GM23338 (cell line): ENCODE data around the gene MUC12.
"Not testable (repeated sequence)": the region's sequence is repeated elsewhere in the genome, so short reads cannot be mapped to it uniquely, and the experiment has no call there.

Experiments used
- CTCF ChIP-seq, 2 experiments: fragments of 200-600 bp in 1 of 2; sonication (generic) in 1 of 2; conservative IDR thresholded peaks; 2 replicates each; pipeline versions ENCODE4 v1.5.1 to v1.6.1; 2016 to 2017; ENCODE audit warnings: antibody characterized with exemption in 2 of 2, low read depth in 2 of 2, mild to moderate bottlenecking in 2 of 2, moderate library complexity in 1 of 2
- EZH2phosphoT487 ChIP-seq: fragments of 200-600 bp; sonication (generic); IDR thresholded peaks from one replicate; pipeline ENCODE4 v1.8.1; 2018; ENCODE audit warnings: antibody characterized with exemption; ENCODE audit not compliant: unreplicated experiment
- REST ChIP-seq: IDR thresholded peaks from one replicate; pipeline ENCODE4 v1.6.1; 2018; ENCODE audit warnings: antibody characterized with exemption; ENCODE audit not compliant: unreplicated experiment
- ZNF114 ChIP-seq: fragments of 250-450 bp; sonication (Bioruptor Pico); IDR thresholded peaks from 2 replicates; pipeline ENCODE4 v1.5.0; 2020; ENCODE audit warnings: mild to moderate bottlenecking, moderate library complexity

- TF ChIP-seq ZNF114; CTCF (conservative IDR thresholded peaks at IDR 0.05; ENCODE audit: low read depth in 2 of 2); EZH2phosphoT487; REST: not testable (repeated sequence)
Observed at GRCh38 chr7:100998530-100998929, 29.2 kb downstream of the MUC12 start.
